GM19099 (cell line): ENCODE results near the gene EDAR.

ENCODE experiments used
- POLR2A ChIP-seq: IDR thresholded peaks from 3 replicates; pipeline ENCODE4 v1.6.1; 2011; ENCODE audit warnings: low read depth; ENCODE audit not compliant: insufficient read length; ENCODE audit errors: extremely low read depth

The EDAR gene

GRCh38 chr2:108941161-108941665, 47.8 kb downstream of the EDAR start:
- no peak for TF ChIP-seq POLR2A

GRCh38 chr2:108940156-108940555, 48.9 kb downstream of the EDAR start:
- no peak for TF ChIP-seq POLR2A

DNA sequence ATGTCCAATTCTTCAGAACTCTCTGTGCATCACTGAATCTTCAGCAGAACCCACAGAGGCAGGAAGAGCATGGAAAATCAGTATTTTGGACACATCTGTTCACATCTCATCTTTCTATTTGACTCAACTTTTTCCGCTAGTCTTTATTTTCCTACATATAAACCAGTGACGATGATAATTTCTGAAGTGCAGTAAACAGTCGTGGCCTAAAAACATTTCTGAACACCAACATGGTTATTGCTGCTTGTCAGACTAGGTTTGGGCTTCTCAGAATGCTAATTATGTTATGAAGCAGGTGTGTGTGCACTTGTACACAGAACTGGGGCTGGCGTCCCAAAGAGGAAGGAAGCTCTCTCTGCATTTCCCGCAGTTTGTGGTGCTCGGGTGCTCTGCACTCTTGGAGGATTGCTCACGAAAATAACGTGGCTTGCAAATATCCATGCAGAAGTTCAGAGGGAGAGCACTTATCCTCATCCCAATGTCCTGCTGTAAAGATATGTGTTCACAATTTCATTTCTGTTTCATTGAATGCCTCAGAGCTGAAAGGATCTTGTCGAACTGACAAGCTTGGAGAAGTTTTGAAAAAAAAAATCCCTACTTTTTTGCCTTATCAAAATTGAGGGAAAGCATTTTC, 50.8 kb downstream of the EDAR start:
- no peak for TF ChIP-seq POLR2A

- TF ChIP-seq POLR2A: no peak
Observed at GRCh38 chr2:108937367-108938017, 51.5 kb downstream of the EDAR start.

GRCh38 chr2:108936866-108937265, 52.2 kb downstream of the EDAR start:
- TF ChIP-seq POLR2A: no peak

DNA sequence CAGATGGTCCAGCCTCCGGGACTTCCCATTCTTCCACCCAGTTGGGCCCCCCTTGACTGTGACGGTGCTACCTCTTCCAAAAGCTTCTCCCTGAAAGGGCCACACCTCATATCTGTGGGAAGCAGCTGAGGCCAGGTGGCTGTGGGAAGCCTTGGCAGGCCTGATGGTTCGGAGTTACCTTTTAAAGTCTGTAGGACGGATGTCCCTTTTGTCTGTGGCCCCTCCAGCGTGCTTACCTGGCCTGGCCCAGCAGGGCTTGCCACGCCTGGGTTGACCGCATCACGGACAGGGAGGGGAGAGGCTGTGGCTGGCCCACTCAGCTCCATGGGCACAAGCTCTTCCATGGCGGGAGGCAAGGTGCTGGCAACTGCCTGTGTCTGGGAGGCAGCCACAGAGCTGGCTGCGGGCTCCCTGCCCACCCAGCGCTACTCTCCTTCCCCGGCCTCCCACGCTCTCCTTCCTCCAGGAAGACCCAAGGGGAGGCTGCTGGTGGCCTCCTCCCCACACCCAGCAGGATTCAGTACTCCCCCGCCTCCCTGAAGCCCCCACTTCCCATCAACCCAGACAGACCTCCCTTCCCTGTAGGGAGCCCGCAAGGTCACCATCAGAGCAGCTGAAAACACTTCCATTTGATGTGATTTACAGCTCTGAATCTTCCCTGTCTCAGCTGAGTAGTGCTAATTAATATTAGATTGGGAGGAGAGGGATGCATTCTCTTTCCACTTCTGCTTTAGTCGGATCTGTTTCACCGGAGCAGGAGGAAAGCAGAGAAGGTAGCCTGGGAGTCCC, 52.8 kb downstream of the EDAR start:
- no peak for TF ChIP-seq POLR2A

DNA sequence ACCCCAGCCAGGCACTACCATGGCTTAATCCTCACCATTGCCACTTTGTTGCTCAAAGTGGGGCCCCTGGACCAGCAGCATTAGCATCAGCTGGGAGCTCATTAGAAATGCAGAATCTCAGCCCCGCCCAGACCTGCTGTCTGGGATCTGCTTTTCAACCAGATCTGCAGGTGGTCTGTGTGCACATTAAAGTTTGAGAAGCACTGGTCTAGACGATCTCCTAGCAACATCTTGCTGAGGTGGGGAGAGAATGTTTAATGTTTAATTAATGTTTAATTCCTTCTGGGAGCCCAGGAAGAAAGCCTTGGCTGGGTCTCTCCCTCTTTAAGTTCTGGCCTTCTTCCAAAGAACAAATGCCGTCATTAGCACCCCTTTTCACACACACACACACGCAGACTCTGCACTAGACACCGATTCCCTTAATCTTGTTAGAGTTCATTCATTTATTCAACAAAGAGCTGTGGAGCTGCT, 53.7 kb downstream of the EDAR start:
- no peak for TF ChIP-seq POLR2A

GRCh38 chr2:108934583-108935245, 54.3 kb downstream of the EDAR start:
- no peak for TF ChIP-seq POLR2A

GRCh38 chr2:108934151-108934550, 54.9 kb downstream of the EDAR start:
- no peak for TF ChIP-seq POLR2A

DNA sequence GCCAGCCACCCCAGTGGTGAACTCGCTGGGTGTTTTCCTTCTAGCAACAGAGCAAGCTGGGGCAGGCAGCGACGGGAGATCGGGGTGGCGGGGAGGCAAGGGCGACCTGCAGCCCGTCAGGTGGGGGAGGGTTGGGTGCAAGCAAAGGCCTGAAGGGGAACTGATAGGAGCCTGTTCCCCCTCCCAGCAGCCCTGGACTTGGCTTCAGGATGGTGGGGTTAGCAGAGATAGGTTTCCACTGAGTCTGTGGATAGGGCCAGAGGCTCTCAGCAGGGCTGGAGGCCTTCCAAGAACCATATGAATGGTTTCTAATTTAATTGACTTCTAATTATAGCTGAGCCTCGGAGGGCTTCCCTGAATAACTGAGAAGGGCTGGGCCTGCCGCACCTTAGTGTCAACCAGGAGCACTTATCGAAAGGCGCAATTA, 55.3 kb downstream of the EDAR start:
- TF ChIP-seq POLR2A: no peak

- TF ChIP-seq POLR2A: no peak
Observed at GRCh38 chr2:108932736-108933332, 56.2 kb downstream of the EDAR start.

DNA sequence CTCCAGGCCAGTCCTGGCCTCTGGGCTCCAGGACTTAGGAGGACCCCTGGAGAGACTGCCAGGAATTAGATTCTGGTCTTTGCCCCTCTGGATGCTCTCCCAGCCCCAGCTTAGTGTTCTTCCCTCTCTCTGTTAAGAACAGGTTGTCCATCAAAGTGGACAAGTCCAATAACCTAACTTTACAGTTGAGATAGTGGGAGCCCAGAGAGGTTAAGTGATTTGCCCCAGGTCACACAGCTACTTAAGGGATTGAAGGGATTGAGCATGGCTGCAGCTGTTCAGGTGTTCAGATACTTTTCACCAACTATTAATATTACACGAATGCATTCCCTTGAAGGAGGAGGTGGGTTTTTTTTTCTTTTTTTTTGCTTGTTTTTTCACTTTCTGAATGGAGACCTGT, 57.6 kb downstream of the EDAR start:
- TF ChIP-seq POLR2A: no peak

GRCh38 chr2:108929807-108930425, 59.1 kb downstream of the EDAR start:
- TF ChIP-seq POLR2A: no peak

DNA sequence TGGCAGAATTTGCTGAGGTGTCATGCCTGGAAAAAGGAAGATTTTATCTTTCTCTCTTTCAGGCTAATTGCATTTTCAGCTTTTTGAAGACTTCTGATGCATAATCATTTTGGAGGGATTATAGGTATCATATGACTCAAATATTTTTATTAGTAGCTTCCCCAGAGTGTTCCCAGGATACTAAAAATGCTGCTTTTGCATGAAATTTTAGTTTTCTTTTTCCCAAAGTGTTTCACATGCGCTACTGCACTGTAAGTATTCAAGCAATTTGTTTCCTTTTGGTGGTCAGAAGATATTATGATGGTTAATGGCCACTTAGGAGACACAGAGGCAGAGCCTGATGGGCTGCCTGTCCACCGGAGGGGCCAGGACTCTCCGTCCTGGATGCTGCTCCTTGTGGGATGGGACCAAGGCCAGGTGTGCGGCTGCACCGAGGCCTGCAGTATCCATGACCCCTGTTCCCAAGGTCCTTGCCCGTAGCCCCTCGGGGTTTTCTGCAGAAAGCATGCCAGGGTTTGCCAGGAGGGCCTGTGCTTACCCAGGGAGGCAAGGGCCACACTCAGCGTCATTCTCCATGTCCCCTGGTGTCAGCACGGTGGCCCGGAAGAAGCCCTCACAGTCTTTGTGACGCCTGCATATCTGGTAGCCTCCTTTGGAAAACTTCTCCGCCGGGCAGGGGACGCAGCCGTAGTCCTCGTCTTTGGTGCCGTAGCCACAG, 60.2 kb downstream of the EDAR start:
- no peak for TF ChIP-seq POLR2A

- TF ChIP-seq POLR2A: no peak
Observed at GRCh38 chr2:108927936-108928659, 60.9 kb downstream of the EDAR start.
